Neural cell (in vitro differentiated cells): ENCODE results near the gene HS3ST5. TPM values are rescaled to one million over a fixed set of nuclear protein-coding genes. Genes with fewer than 3 reads are reported as not detected.

Experiments
- H2AFZ ChIP-seq: fragments of 200-600, 300-800 bp; sonication (generic), shearing (Covaris generic); 2 replicates; pipeline ENCODE4 v1.6.0; 2014; ENCODE audit warnings: low read depth, mild to moderate bottlenecking, antibody characterized with exemption, low read length, moderate library complexity
- H3F3A ChIP-seq: fragments of 200-600 bp; shearing (Covaris generic); 2 replicates; pipeline ENCODE4 v1.6.1; 2016; ENCODE audit warnings: mild to moderate bottlenecking, moderate library complexity, mixed read lengths, antibody characterized with exemption, low read length; ENCODE audit not compliant: insufficient read depth, poor library complexity, severe bottlenecking
- H3K27ac ChIP-seq: fragments of 200-600, 300-800 bp; sonication (generic), shearing (Covaris generic); 2 replicates; pipeline ENCODE4 v1.5.1; 2014; ENCODE audit warnings: mild to moderate bottlenecking, low read length, moderate library complexity
- H3K27me3 ChIP-seq: fragments of 300-800, 200-600 bp; sonication (generic), shearing (Covaris generic); 2 replicates; pipeline ENCODE4 v1.6.0; 2014; ENCODE audit warnings: mild to moderate bottlenecking, low read depth, low read length, moderate library complexity; ENCODE audit not compliant: insufficient read depth
- H3K36me3 ChIP-seq: fragments of 300-800, 200-600 bp; sonication (generic), shearing (Covaris generic); 2 replicates; pipeline ENCODE4 v1.5.1; 2014; ENCODE audit warnings: mild to moderate bottlenecking, antibody characterized with exemption, low read length, moderate library complexity; ENCODE audit not compliant: insufficient read depth
- H3K4me2 ChIP-seq: fragments of 300-800, 200-600 bp; sonication (generic), shearing (Covaris generic); 2 replicates; pipeline ENCODE4 v1.6.0; 2014; ENCODE audit warnings: mild to moderate bottlenecking, low read length
- H3K4me3 ChIP-seq: fragments of 300-800, 200-600 bp; sonication (generic), shearing (Covaris generic); 2 replicates; pipeline ENCODE4 v1.5.1; 2014; ENCODE audit warnings: mild to moderate bottlenecking, low read length, moderate library complexity
- H3K79me2 ChIP-seq: fragments of 200-600 bp; shearing (Covaris generic); replicated peaks from 2 replicates; pipeline ENCODE4 v1.6.0; 2014; ENCODE audit warnings: mild to moderate bottlenecking, low read length, moderate library complexity; ENCODE audit not compliant: insufficient read depth
- H3K9ac ChIP-seq: fragments of 300-800, 200-600 bp; sonication (generic), shearing (Covaris generic); 2 replicates; pipeline ENCODE4 v1.6.1; 2016; ENCODE audit warnings: mild to moderate bottlenecking, low read length, mixed read lengths
- H3K9me2 ChIP-seq: fragments of 200-600 bp; shearing (Covaris generic); 2 replicates; pipeline ENCODE4 v1.6.1; 2016; ENCODE audit warnings: mild to moderate bottlenecking, low read length, mixed read lengths; ENCODE audit not compliant: insufficient read depth
- H3K9me3 ChIP-seq: fragments of 200-600, 300-800 bp; sonication (generic), shearing (Covaris generic); 2 replicates; pipeline ENCODE4 v1.6.1; 2016; ENCODE audit warnings: mild to moderate bottlenecking, mixed run types, low read length, moderate library complexity, mixed read lengths
- H4K20me1 ChIP-seq: fragments of 200-600 bp; shearing (Covaris generic); 2 replicates; pipeline ENCODE4 v1.6.1; 2016; ENCODE audit warnings: mild to moderate bottlenecking, mixed run types; ENCODE audit not compliant: insufficient read depth
- EP300 ChIP-seq: fragments of 450-650 bp; conservative IDR thresholded peaks from 2 replicates; pipeline ENCODE4 v1.6.1; 2014; ENCODE audit warnings: antibody characterized with exemption, mild to moderate bottlenecking, moderate library complexity; ENCODE audit not compliant: poor library complexity, severe bottlenecking
- EZH2 ChIP-seq: fragments of 200-600, 300-800 bp; shearing (Covaris generic), sonication (generic); IDR thresholded peaks from 2 replicates; pipeline ENCODE4 v1.6.1; 2014; ENCODE audit warnings: antibody characterized with exemption, low read length, borderline replicate concordance, mild to moderate bottlenecking; ENCODE audit not compliant: insufficient read depth, poor library complexity, severe bottlenecking
- MXI1 ChIP-seq: fragments of 450-650 bp; conservative IDR thresholded peaks from 2 replicates; pipeline ENCODE4 v1.6.1; 2014; ENCODE audit warnings: antibody characterized with exemption, mild to moderate bottlenecking; ENCODE audit not compliant: poor library complexity, severe bottlenecking
- POLR2AphosphoS5 ChIP-seq: IDR thresholded peaks from 2 replicates; pipeline ENCODE4 v1.6.1; 2012
- RAD21 ChIP-seq: fragments of 450-650 bp; conservative IDR thresholded peaks from 2 replicates; pipeline ENCODE4 v1.6.1; 2014; ENCODE audit warnings: antibody characterized with exemption, mild to moderate bottlenecking, moderate library complexity
- REST ChIP-seq: IDR thresholded peaks from 2 replicates; pipeline ENCODE4 v1.6.1; 2012; ENCODE audit warnings: borderline replicate concordance
- SMC3 ChIP-seq: fragments of 450-650 bp; conservative IDR thresholded peaks from 2 replicates; pipeline ENCODE4 v1.6.1; 2014; ENCODE audit warnings: antibody characterized with exemption, mild to moderate bottlenecking, moderate library complexity; ENCODE audit not compliant: poor library complexity
- TAF1 ChIP-seq: IDR thresholded peaks from 2 replicates; pipeline ENCODE4 v1.6.1; 2012; ENCODE audit warnings: low read depth
- polyA plus RNA-seq: library from polyadenylated mRNA; depleted of rRNA; stranded (reverse); fragments of >200 nt; gene quantifications from 2 replicates; pipeline ENCODE4 v1.2.3, GENCODE V29; 2014

HS3ST5 gene
- polyA plus RNA-seq, 1 donor from 2014 or later, result not detected

GRCh38 chr6:114343782-114344144 is 940 bp upstream of the HS3ST5 start:
- peak overlapping the region; percentile 88 for H3K4me3 ChIP-seq

GRCh38 chr6:114342086-114342825 is 567 bp downstream of the HS3ST5 start:
- no peaks in the 10 kb centered on the region for H3K79me2 ChIP-seq
- H3K9me2 ChIP-seq, result no peaks in the 10 kb centered on the region
- peaks cover 29% of the 10 kb centered on the region for H3K27me3 ChIP-seq
- H3K4me2 ChIP-seq, result peak overlapping the region; percentile 43
- H3K36me3 ChIP-seq, result no peaks in the 10 kb centered on the region
- no peaks in the 10 kb centered on the region for H3F3A ChIP-seq
- H3K9ac ChIP-seq, result peak overlapping the region; percentile 52
- peak overlapping the region; percentile 88 for H3K4me3 ChIP-seq
- no peaks in the 10 kb centered on the region for H4K20me1 ChIP-seq
- no peaks in the 10 kb centered on the region for H3K9me3 ChIP-seq
- no peak overlapping the region for H2AFZ ChIP-seq
- TF ChIP-seq RAD21 (peak; percentile 3), MXI1 (peak; percentile 37), EZH2 (no peak)
- H3K27ac ChIP-seq, result no peak overlapping the region

More at GRCh38 chr6:114343782-114344144, 940 bp upstream of the HS3ST5 start:
- Histone ChIP-seq H3K4me2 (peak overlapping the region; percentile 61), H3F3A (no peaks in the 10 kb centered on the region), H4K20me1 (no peaks in the 10 kb centered on the region), H3K9me3 (no peaks in the 10 kb centered on the region), H3K27ac (no peak overlapping the region), H2AFZ (no peak overlapping the region), H3K27me3 (peaks cover 29% of the 10 kb centered on the region), H3K79me2 (no peaks in the 10 kb centered on the region), H3K9ac (peak overlapping the region; percentile 54), H3K9me2 (no peaks in the 10 kb centered on the region), H3K36me3 (no peaks in the 10 kb centered on the region)
- no peak for TF ChIP-seq EZH2
- TF ChIP-seq REST, result no peak
- no peak for TF ChIP-seq POLR2AphosphoS5
- no peak for TF ChIP-seq SMC3
- TF ChIP-seq EP300, result no peak
- peak; percentile 2 for TF ChIP-seq RAD21

GRCh38 chr6:114339706-114340105 is 3.1 kb downstream of the HS3ST5 start:
- Histone ChIP-seq H3K4me2 (no peak overlapping the region), H3K4me3 (no peak overlapping the region), H3K79me2 (no peaks in the 10 kb centered on the region), H2AFZ (no peak overlapping the region), H3K9ac (no peak overlapping the region), H3K9me2 (no peaks in the 10 kb centered on the region), H3K27ac (no peak overlapping the region), H3K9me3 (no peaks in the 10 kb centered on the region), H3K36me3 (no peaks in the 10 kb centered on the region), H3K27me3 (peaks cover 26% of the 10 kb centered on the region), H3F3A (no peaks in the 10 kb centered on the region), H4K20me1 (no peaks in the 10 kb centered on the region)
- TF ChIP-seq MXI1 (no peak), TAF1 (no peak), EZH2 (no peak), REST (no peak), EP300 (no peak)
